Gastrocnemius medialis (tissue), 4 donors: ENCODE data around the gene CPZ. TPM values are rescaled to one million over a fixed set of nuclear protein-coding genes. Genes with fewer than 3 reads are reported as not detected.

Source experiments
- ATAC-seq, 2 donors: fragments of 150-250 bp; one replicate each; pipeline ENCODE4 v1.9.1; 2016
- DNase-seq, 2 donors: peaks; one replicate each; pipeline ENCODE4 v3.0.0-alpha.2; 2019
- H3K27ac ChIP-seq, 4 donors: fragments of 200-600 bp; sonication (generic); 1 replicate in 1 of 4; 2 replicates in 3 of 4; pipeline ENCODE4 v1.5.1; 2016 to 2018; ENCODE audit warnings: mild to moderate bottlenecking in 2 of 4, moderate library complexity in 1 of 4
- H3K27me3 ChIP-seq, 3 donors: fragments of 200-600 bp; sonication (generic) in 2 of 3; 1 replicate in 1 of 3; 2 replicates in 2 of 3; pipeline versions ENCODE4 v1.5.1 to v1.6.0; 2016 to 2019; ENCODE audit warnings: mild to moderate bottlenecking in 1 of 3, moderate library complexity in 1 of 3
- H3K36me3 ChIP-seq, 2 donors: fragments of 200-600 bp; sonication (generic) in 1 of 2; one replicate each; pipeline ENCODE4 v1.5.1; 2017 to 2018
- H3K4me1 ChIP-seq, 2 donors: fragments of 200-600 bp; sonication (generic) in 1 of 2; one replicate each; pipeline ENCODE4 v1.5.1; 2016 to 2017; ENCODE audit warnings: mild to moderate bottlenecking in 2 of 2
- H3K4me3 ChIP-seq, 4 donors: fragments of 200-600 bp; sonication (generic) in 3 of 4; 1 replicate in 1 of 4; 2 replicates in 3 of 4; pipeline ENCODE4 v1.5.1; 2016 to 2019; ENCODE audit warnings: mild to moderate bottlenecking in 2 of 4
- H3K9me3 ChIP-seq, 3 donors: fragments of 200-600 bp; sonication (generic) in 2 of 3; 1 replicate in 1 of 3; 2 replicates in 2 of 3; pipeline ENCODE4 v1.5.1; 2016 to 2019
- POLR2A ChIP-seq, 2 donors: fragments of 450-650 bp; IDR thresholded peaks; one replicate each; pipeline ENCODE4 v1.6.1; 2017; ENCODE audit warnings: antibody characterized with exemption in 2 of 2, mild to moderate bottlenecking in 2 of 2, moderate library complexity in 2 of 2
- in situ Hi-C, 4 donors: fragments of 200-750 bp; cut with MboI; loops; one replicate each; pipeline versions ENCODE4 v1.15.0 to v1.8.0; 2017; ENCODE audit warnings: low sequenced_read_pairs in 4 of 4
- intact Hi-C: fragments of 100-400 bp; cut with DNase I; formaldehyde crosslinking; loops from one replicate; pipeline ENCODE4 v1.15.1; 2023; ENCODE audit warnings: low total_unique reads
- total RNA-seq, 4 donors: library from RNA; depleted of rRNA; stranded (reverse); fragments of >200 nt; gene quantifications; one replicate each; pipeline versions ENCODE4 v1.1.0 to v1.2.3, GENCODE V29; 2016
- TF ChIP-seq, protein P1 (sequence below), 5 experiments: fragments of 450-650 bp in 3 of 5; fragments of 200-600 bp in 2 of 5; sonication (generic) in 2 of 5; IDR thresholded peaks in 4 of 5; conservative IDR thresholded peaks in 1 of 5; 1 replicate in 4 of 5; 2 replicates in 1 of 5; pipeline ENCODE4 v1.5.1; 2016 to 2019; ENCODE audit warnings: antibody characterized with exemption in 5 of 5, mild to moderate bottlenecking in 3 of 5, moderate library complexity in 3 of 5

CPZ gene
- not detected for total RNA-seq

DNA sequence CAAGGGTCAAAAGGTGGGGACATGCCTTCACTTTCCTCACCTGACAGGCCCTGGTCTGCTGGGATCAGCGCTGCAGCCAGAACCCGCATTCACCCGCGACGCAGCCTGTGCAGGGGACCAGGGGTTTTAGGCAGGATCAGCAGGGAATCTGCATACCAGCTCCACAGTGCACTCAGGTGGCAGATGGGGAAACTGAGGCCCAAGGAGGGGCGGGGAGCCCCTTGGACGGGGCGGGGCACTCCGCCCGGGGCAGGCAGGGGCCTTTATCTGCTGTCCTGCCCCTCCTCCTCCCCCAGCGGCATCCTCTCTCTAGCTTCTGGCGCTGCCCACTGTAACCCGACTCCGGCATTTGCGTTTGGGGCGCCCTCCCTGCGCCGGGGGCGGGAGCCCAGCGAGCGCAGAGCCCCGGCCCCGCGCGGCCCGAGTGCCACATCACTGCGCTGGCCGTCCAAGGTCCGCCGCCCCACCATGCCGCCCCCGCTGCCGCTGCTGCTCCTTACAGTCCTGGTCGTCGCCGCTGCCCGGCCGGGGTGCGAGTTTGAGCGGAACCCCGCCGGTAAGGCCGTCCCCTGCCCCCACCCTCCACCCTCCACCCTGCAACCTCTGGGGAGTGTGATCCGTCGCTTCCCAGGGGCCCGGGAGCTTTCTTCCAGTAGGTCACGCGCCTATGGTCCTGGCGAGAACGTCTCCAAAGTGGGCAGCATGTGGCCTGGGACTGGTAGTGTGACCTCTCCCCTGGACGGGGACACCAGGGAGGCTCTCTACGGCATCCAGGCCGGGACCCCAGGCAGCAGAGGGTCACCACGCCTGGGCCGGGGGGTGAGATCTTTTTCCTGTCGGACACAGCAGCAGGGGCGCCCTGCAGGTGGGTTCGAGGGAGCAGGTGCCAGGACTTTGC lies at the start of gene CPZ:
TSS of gene CPZ (plus strand) at position 400 of the 898 bp plus-strand sequence. CDS start at position 469, 69 bp downstream.
- H3K9me3 ChIP-seq, result no peaks in the 10 kb centered on the region
- ATAC-seq (no peak), DNase-seq (no peak)
- TF ChIP-seq, protein P1, sequence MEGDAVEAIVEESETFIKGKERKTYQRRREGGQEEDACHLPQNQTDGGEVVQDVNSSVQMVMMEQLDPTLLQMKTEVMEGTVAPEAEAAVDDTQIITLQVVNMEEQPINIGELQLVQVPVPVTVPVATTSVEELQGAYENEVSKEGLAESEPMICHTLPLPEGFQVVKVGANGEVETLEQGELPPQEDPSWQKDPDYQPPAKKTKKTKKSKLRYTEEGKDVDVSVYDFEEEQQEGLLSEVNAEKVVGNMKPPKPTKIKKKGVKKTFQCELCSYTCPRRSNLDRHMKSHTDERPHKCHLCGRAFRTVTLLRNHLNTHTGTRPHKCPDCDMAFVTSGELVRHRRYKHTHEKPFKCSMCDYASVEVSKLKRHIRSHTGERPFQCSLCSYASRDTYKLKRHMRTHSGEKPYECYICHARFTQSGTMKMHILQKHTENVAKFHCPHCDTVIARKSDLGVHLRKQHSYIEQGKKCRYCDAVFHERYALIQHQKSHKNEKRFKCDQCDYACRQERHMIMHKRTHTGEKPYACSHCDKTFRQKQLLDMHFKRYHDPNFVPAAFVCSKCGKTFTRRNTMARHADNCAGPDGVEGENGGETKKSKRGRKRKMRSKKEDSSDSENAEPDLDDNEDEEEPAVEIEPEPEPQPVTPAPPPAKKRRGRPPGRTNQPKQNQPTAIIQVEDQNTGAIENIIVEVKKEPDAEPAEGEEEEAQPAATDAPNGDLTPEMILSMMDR (IDR thresholded peaks at IDR 0.05 in 4 of 5, conservative IDR thresholded peaks at IDR 0.05 in 1 of 5), result no peak
- TF ChIP-seq POLR2A (IDR thresholded peaks at IDR 0.05), result no peak
- H3K27ac ChIP-seq, result no peak within 1 kb of the TSS
- peaks cover 33 to 41% (median 36%) of the 10 kb centered on the region in 3 donors for H3K27me3 ChIP-seq
- H3K4me1 ChIP-seq, result no peaks in the 10 kb centered on the region
- H3K4me3 ChIP-seq, result no peak within 1 kb of the TSS
- in situ Hi-C loops, result loop anchor here in 1 of 4 donors (10.0 kb wide), 1 partner anchor 128 kb away; no protein-coding TSS in a partner anchor
- intact Hi-C loops, result loop anchor here (5.0 kb wide), 1 partner anchor 350 kb away; no protein-coding TSS in a partner anchor
- no peaks in the 10 kb centered on the region for H3K36me3 ChIP-seq

DNA sequence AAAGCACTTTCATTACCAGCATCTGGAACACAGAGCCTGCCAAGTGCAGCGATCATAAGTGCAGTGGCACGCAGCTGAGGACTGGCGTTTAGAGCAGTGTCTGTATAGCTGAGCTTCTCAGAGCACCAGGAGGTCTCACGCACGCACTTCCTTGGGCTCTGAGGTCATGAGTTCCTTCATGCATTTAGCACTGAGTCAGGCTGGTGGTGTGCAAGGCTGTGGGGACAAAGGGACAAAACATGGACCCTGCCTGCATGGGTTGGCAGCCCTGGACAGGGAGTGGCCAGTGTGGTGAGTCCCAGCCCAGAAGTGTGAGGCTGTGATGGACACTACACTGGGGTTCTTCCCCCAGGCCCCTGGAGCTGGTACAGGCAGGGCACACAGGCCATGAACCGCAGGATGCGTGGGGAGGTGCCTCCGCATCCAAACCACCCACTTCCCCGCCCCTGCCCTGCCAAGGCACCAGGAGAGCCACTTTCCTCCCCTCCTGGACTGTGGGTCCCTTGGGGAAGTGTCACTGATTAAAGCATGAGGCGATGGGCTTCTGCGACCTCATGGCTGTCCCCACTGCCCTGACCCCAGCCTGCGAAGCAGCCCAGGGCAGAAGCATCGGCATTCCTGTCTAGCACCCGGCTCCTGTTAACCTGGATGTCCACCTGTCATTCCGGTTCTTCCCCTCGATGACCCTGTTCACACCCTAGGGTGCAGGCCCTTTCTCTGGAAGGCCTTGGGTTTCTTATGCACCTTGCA lies 49.6 kb upstream of the CPZ start:
- intact Hi-C loops, result no loop called here
- ATAC-seq, result no peak
- in situ Hi-C loops, result no loop called here
- Histone ChIP-seq H3K4me3 (no peak overlapping the region), H3K36me3 (no peaks in the 10 kb centered on the region), H3K4me1 (no peaks in the 10 kb centered on the region), H3K27ac (no peak overlapping the region), H3K9me3 (no peaks in the 10 kb centered on the region), H3K27me3 (no peaks in the 10 kb centered on the region)
- TF ChIP-seq POLR2A (IDR thresholded peaks at IDR 0.05), result no peak
- TF ChIP-seq, protein P1 (IDR thresholded peaks at IDR 0.05 in 4 of 5, conservative IDR thresholded peaks at IDR 0.05 in 1 of 5), result no peak
- no peak for DNase-seq

DNA sequence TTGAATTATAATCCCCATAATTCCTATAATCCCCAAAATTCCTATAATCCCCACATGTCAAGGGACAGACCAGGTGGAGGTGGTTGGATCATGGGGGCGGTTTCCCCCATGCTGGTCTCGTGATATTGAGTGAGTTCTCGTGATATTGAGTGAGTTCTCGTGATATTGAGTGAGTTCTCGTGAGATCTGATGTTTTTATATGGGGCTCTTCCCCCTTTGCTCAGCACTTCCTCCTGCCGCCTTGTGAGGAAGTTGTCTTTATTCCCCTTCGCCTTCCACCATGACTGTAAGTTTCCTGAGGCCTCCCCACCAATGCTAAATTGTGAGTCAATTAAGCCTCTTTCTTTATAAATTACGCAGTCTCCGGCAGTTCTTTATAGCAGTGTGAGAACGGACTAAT lies 48.9 kb upstream of the CPZ start:
- intact Hi-C loops, result no loop called here
- Histone ChIP-seq H3K9me3 (no peaks in the 10 kb centered on the region), H3K27me3 (no peaks in the 10 kb centered on the region), H3K4me1 (no peaks in the 10 kb centered on the region), H3K4me3 (no peak overlapping the region), H3K27ac (no peak overlapping the region), H3K36me3 (no peaks in the 10 kb centered on the region)
- no peak for ATAC-seq
- no peak for DNase-seq
- TF ChIP-seq POLR2A (IDR thresholded peaks at IDR 0.05), result no peak
- TF ChIP-seq, protein P1 (IDR thresholded peaks at IDR 0.05 in 4 of 5, conservative IDR thresholded peaks at IDR 0.05 in 1 of 5), result no peak
- in situ Hi-C loops, result no loop called here

- TF ChIP-seq POLR2A (IDR thresholded peaks at IDR 0.05), result no peak
- TF ChIP-seq, protein P1 (IDR thresholded peaks at IDR 0.05 in 4 of 5, conservative IDR thresholded peaks at IDR 0.05 in 1 of 5), result no peak
- intact Hi-C loops (no loop called here), in situ Hi-C loops (no loop called here)
- ATAC-seq, result no peak
- Histone ChIP-seq H3K9me3 (no peaks in the 10 kb centered on the region), H3K27me3 (no peaks in the 10 kb centered on the region), H3K4me3 (no peak overlapping the region), H3K27ac (no peak overlapping the region), H3K36me3 (no peaks in the 10 kb centered on the region), H3K4me1 (no peaks in the 10 kb centered on the region)
- DNase-seq, result no peak
Observed at GRCh38 chr4:8544282-8544681, 48.3 kb upstream of the CPZ start.
